ENCODE data around the gene PTPRC.

The PTPRC gene

GRCh38 chr1:198643808-198644207 lies 5.0 kb downstream of the PTPRC start:
- ChIA-PET POLR2A (no interaction called here), CTCF (no interaction called here)
- TF ChIP-seq FOXM1 (IDR thresholded peaks at IDR 0.05; ENCODE audit: borderline replicate concordance) (no peak), L3MBTL2 (conservative IDR thresholded peaks at IDR 0.05) (no peak), SP1 (IDR thresholded peaks at IDR 0.05) (no peak), ARNT (IDR thresholded peaks at IDR 0.05) (no peak), FOXK2 (IDR thresholded peaks at IDR 0.05) (no peak), SUZ12 (IDR thresholded peaks at IDR 0.05) (no peak), ZNF384 (IDR thresholded peaks at IDR 0.05) (no peak), BHLHE40 (IDR thresholded peaks at IDR 0.05; ENCODE audit: borderline replicate concordance) (no peak), CTBP1 (IDR thresholded peaks at IDR 0.05; ENCODE audit: borderline replicate concordance) (no peak), ELF4 (IDR thresholded peaks at IDR 0.05) (no peak), LEF1 (IDR thresholded peaks at IDR 0.05; ENCODE audit: borderline replicate concordance) (no peak), FOXA1 (IDR thresholded peaks at IDR 0.05) (no peak)
- TF ChIP-seq, protein P1, sequence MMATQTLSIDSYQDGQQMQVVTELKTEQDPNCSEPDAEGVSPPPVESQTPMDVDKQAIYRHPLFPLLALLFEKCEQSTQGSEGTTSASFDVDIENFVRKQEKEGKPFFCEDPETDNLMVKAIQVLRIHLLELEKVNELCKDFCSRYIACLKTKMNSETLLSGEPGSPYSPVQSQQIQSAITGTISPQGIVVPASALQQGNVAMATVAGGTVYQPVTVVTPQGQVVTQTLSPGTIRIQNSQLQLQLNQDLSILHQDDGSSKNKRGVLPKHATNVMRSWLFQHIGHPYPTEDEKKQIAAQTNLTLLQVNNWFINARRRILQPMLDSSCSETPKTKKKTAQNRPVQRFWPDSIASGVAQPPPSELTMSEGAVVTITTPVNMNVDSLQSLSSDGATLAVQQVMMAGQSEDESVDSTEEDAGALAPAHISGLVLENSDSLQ (IDR thresholded peaks at IDR 0.05) = no peak
- DNase-seq (ENCODE audit: extremely low spot score) = no peak

DNA sequence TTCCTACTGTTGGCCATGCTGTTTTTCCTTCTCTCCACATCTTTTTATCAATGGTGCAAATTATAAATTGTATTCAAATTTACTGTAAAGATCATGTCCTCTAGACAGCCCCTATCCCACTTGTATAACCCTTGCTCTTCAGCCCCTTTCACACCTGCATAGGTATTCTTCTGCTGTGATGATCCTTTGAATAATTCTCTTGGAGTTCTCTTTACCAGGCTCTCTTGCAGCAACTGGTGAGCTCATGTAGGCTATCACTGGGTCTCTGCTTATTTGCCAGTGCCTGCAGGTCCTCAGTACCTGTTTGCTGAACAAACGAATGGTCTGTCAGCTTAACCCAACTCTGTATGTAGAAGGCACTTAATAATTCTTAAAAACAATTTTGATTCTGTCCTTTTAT lies 8.2 kb downstream of the PTPRC start:
- CTCF ChIA-PET = no interaction called here
- DNase-seq (ENCODE audit: extremely low spot score) = no peak
- TF ChIP-seq, protein P1 (IDR thresholded peaks at IDR 0.05) = no peak
- TF ChIP-seq FOXM1 (IDR thresholded peaks at IDR 0.05; ENCODE audit: borderline replicate concordance) (no peak), LEF1 (IDR thresholded peaks at IDR 0.05; ENCODE audit: borderline replicate concordance) (no peak), TARDBP (IDR thresholded peaks at IDR 0.05) (no peak), FOXA1 (IDR thresholded peaks at IDR 0.05) (no peak), CTBP1 (IDR thresholded peaks at IDR 0.05; ENCODE audit: borderline replicate concordance) (no peak), SUZ12 (IDR thresholded peaks at IDR 0.05) (no peak), ARNT (IDR thresholded peaks at IDR 0.05) (no peak)
- POLR2A ChIA-PET = no interaction called here

- TF ChIP-seq SUZ12 (IDR thresholded peaks at IDR 0.05) (no peak), BHLHE40 (IDR thresholded peaks at IDR 0.05; ENCODE audit: borderline replicate concordance) (no peak), FOXK2 (IDR thresholded peaks at IDR 0.05) (no peak), HDGF (IDR thresholded peaks at IDR 0.05; ENCODE audit: borderline replicate concordance) (no peak), ZNF384 (IDR thresholded peaks at IDR 0.05) (no peak), ELF4 (IDR thresholded peaks at IDR 0.05) (no peak), CTBP1 (IDR thresholded peaks at IDR 0.05; ENCODE audit: borderline replicate concordance) (no peak)
- TF ChIP-seq, protein P1 (IDR thresholded peaks at IDR 0.05) = no peak
- CTCF ChIA-PET = no interaction called here
- POLR2A ChIA-PET = no interaction called here
- no peak for DNase-seq (ENCODE audit: extremely low spot score)
Measured at GRCh38 chr1:198648592-198648991, 9.8 kb downstream of the PTPRC start.

GRCh38 chr1:198649232-198649967 lies 10.6 kb downstream of the PTPRC start:
- TF ChIP-seq L3MBTL2 (conservative IDR thresholded peaks at IDR 0.05) (no peak), FOXA1 (IDR thresholded peaks at IDR 0.05) (no peak), BHLHE40 (IDR thresholded peaks at IDR 0.05; ENCODE audit: borderline replicate concordance) (no peak)
- DNase-seq (ENCODE audit: extremely low spot score) = no peak
- ChIA-PET CTCF (no interaction called here), POLR2A (no interaction called here)

DNA sequence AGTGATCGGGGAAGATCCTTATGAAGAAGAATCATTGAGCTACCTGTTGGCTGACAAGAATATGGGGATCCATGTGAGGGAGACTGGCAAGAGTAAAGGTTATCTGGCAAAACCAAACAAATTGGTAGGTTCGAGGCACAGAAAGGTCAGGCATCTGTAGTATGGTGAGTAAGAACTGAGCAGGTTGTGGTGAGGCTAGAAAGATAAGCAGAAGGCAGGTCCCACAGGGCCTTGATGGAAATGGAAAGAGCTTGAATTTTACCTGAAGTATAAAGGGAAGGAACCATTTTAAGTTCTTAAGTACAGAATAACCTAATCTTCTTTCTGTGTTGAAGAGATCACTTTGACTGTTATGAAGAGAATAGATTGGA lies 11.1 kb downstream of the PTPRC start:
- TF ChIP-seq FOXA1 (IDR thresholded peaks at IDR 0.05) = no peak
- no peak for TF ChIP-seq CTBP1 (IDR thresholded peaks at IDR 0.05; ENCODE audit: borderline replicate concordance)
- TF ChIP-seq SP1 (IDR thresholded peaks at IDR 0.05) = no peak
- no peak for TF ChIP-seq TARDBP (IDR thresholded peaks at IDR 0.05)
- no peak for TF ChIP-seq ARNT (IDR thresholded peaks at IDR 0.05)
- TF ChIP-seq SUZ12 (IDR thresholded peaks at IDR 0.05) = no peak
- no peak for TF ChIP-seq NFRKB (IDR thresholded peaks at IDR 0.05)
- TF ChIP-seq L3MBTL2 (conservative IDR thresholded peaks at IDR 0.05) = no peak
- TF ChIP-seq FOXM1 (IDR thresholded peaks at IDR 0.05; ENCODE audit: borderline replicate concordance) = no peak
- TF ChIP-seq, protein P1 (IDR thresholded peaks at IDR 0.05) = no peak
- no peak for TF ChIP-seq BHLHE40 (IDR thresholded peaks at IDR 0.05; ENCODE audit: borderline replicate concordance)
- no peak for TF ChIP-seq FOXK2 (IDR thresholded peaks at IDR 0.05)
- TF ChIP-seq HDGF (IDR thresholded peaks at IDR 0.05; ENCODE audit: borderline replicate concordance) = no peak
- TF ChIP-seq ELF4 (IDR thresholded peaks at IDR 0.05) = no peak
- no peak for TF ChIP-seq ZNF384 (IDR thresholded peaks at IDR 0.05)
- TF ChIP-seq LEF1 (IDR thresholded peaks at IDR 0.05; ENCODE audit: borderline replicate concordance) = no peak
- POLR2A ChIA-PET = no interaction called here
- CTCF ChIA-PET = no interaction called here
- DNase-seq (ENCODE audit: extremely low spot score) = no peak

- POLR2A ChIA-PET = no interaction called here
- CTCF ChIA-PET = interaction anchor here (0.5 kb wide), 1 partner anchor 1250 kb away, joined by 3 read pairs; no protein-coding TSS in a partner anchor
Measured at GRCh38 chr1:198650506-198650905, 11.7 kb downstream of the PTPRC start.

More at GRCh38 chr1:198650506-198650905, 11.7 kb downstream of the PTPRC start:
- DNase-seq (ENCODE audit: extremely low spot score) = no peak
- no peak for TF ChIP-seq CTBP1 (IDR thresholded peaks at IDR 0.05; ENCODE audit: borderline replicate concordance)
- no peak for TF ChIP-seq HDGF (IDR thresholded peaks at IDR 0.05; ENCODE audit: borderline replicate concordance)
- no peak for TF ChIP-seq NFRKB (IDR thresholded peaks at IDR 0.05)
- TF ChIP-seq, protein P1 (IDR thresholded peaks at IDR 0.05) = no peak
- TF ChIP-seq ZNF384 (IDR thresholded peaks at IDR 0.05) = no peak

Measured in HEK293T (cell line).